ENCODE results near the gene GSK3B.

Gene GSK3B

GRCh38 chr3:119831022-119831421, 263.2 kb downstream of the GSK3B start:
- no peak overlapping the region for H3K4me3 ChIP-seq (replicated peaks; ENCODE audit: low read depth, low read length)
- TF ChIP-seq CTCF (IDR thresholded peaks at IDR 0.05; ENCODE audit: low read length, missing control alignments), result peak; percentile 35
- DNase-seq (ENCODE audit: low read depth), result peak; percentile 18

- DNase-seq (ENCODE audit: low read depth), result no peak
- no peak for TF ChIP-seq CTCF (IDR thresholded peaks at IDR 0.05; ENCODE audit: low read length, missing control alignments)
- no peak overlapping the region for H3K4me3 ChIP-seq (replicated peaks; ENCODE audit: low read depth, low read length)
Measured at GRCh38 chr3:119829420-119829819, 264.8 kb downstream of the GSK3B start.

- no peak for TF ChIP-seq CTCF (IDR thresholded peaks at IDR 0.05; ENCODE audit: low read length, missing control alignments)
- no peak overlapping the region for H3K4me3 ChIP-seq (replicated peaks; ENCODE audit: low read depth, low read length)
- DNase-seq (ENCODE audit: low read depth), result no peak
Measured at GRCh38 chr3:119826711-119827608, 267.3 kb downstream of the GSK3B start.

- TF ChIP-seq CTCF (IDR thresholded peaks at IDR 0.05; ENCODE audit: low read length, missing control alignments), result no peak
- DNase-seq (ENCODE audit: low read depth), result no peak
Measured at GRCh38 chr3:119825820-119826219, 268.4 kb downstream of the GSK3B start.

GRCh38 chr3:119819806-119820205, 274.4 kb downstream of the GSK3B start:
- DNase-seq (ENCODE audit: low read depth), result no peak

More at GRCh38 chr3:119825820-119826219, 268.4 kb downstream of the GSK3B start:
- no peak overlapping the region for H3K4me3 ChIP-seq (replicated peaks; ENCODE audit: low read depth, low read length)

GRCh38 chr3:119818937-119819336, 275.3 kb downstream of the GSK3B start:
- H3K4me3 ChIP-seq (replicated peaks; ENCODE audit: low read depth, low read length), result no peak overlapping the region
- DNase-seq (ENCODE audit: low read depth), result no peak
- TF ChIP-seq CTCF (IDR thresholded peaks at IDR 0.05; ENCODE audit: low read length, missing control alignments), result no peak

More at GRCh38 chr3:119819806-119820205, 274.4 kb downstream of the GSK3B start:
- no peak overlapping the region for H3K4me3 ChIP-seq (replicated peaks; ENCODE audit: low read depth, low read length)
- no peak for TF ChIP-seq CTCF (IDR thresholded peaks at IDR 0.05; ENCODE audit: low read length, missing control alignments)
